HepG2 (cell line): Measurements from ENCODE around the gene LGALS4. TPM values are rescaled to one million over a fixed set of nuclear protein-coding genes. Genes with fewer than 3 reads are reported as not detected.

Experiments
- ATAC-seq: fragments of 200-7000 bp; cut with Tn5 transposase; 3 replicates; pipeline ENCODE4 v1.9.1; 2020; ENCODE audit warnings: mild to moderate bottlenecking, moderate library complexity
- BruUV-seq: library from RNA; stranded (reverse); fragments of 400-500 nt; replicated peaks from 2 replicates; lab custom pipeline; 2021; lab: Mats Ljungman, UMichigan
- CTCF ChIA-PET: fragments of 300-600 bp; formaldehyde crosslinking; extraction: SDS; loops from one replicate; lab custom pipeline; 2021; ENCODE audit warnings: low total read pairs, inconsistent platforms, low intra/inter-chr PET ratio; lab: Yijun Ruan, JAX
- POLR2A ChIA-PET: fragments of 350-600 bp; sonication (Branson Sonifier 250); formaldehyde crosslinking; loops from one replicate; lab custom pipeline; 2020; ENCODE audit warnings: antibody characterized with exemption, inconsistent platforms; lab: Yijun Ruan, JAX
- DNase-seq: peaks from one replicate; pipeline ENCODE4 v3.0.0-alpha.2; 2015; ENCODE audit warnings: low spot score
- FAIRE-seq: peaks from 3 replicates; lab custom pipeline; 2011; peaks lifted over from hg19 to GRCh38; lab: Jason Lieb, UNC
- H2AFZ ChIP-seq: one replicate; pipeline ENCODE4 v1.6.1; 2011; ENCODE audit warnings: low read length, inconsistent platforms
- H3K27ac ChIP-seq: fragments of 300-600 bp; 3 replicates; pipeline ENCODE4 v1.8.0; 2011; ENCODE audit warnings: mixed run types, mild to moderate bottlenecking, mixed read lengths, low read length, inconsistent platforms; ENCODE audit not compliant: insufficient read depth; ENCODE audit errors: extremely low read length
- H3K27me3 ChIP-seq, 2 experiments: fragments of 200-600 bp in 1 of 2; 2 replicates in 1 of 2; 3 replicates in 1 of 2; pipeline versions ENCODE4 v1.6.0 to v1.8.0; 2011; ENCODE audit warnings: low read length in 2 of 2, mild to moderate bottlenecking in 2 of 2, moderate library complexity in 2 of 2, inconsistent platforms in 1 of 2; ENCODE audit not compliant: insufficient read depth in 2 of 2, control insufficient read depth in 1 of 2
- H3K36me3 ChIP-seq, 2 experiments: fragments of 200-600 bp in 1 of 2; replicated peaks in 1 of 2; 2 replicates in 1 of 2; 3 replicates in 1 of 2; pipeline versions ENCODE4 v1.5.1 to v1.8.0; 2011; ENCODE audit warnings: low read length in 2 of 2, inconsistent platforms in 1 of 2; ENCODE audit not compliant: insufficient read depth in 2 of 2, control insufficient read depth in 1 of 2
- H3K4me1 ChIP-seq: 2 replicates; pipeline ENCODE4 v1.5.1; 2012; ENCODE audit warnings: low read length, inconsistent platforms; ENCODE audit not compliant: insufficient read depth
- H3K4me2 ChIP-seq: 2 replicates; pipeline ENCODE4 v1.6.0; 2011; ENCODE audit warnings: low read depth, low read length, inconsistent platforms
- H3K4me3 ChIP-seq, 3 experiments: fragments of 200-600 bp in 1 of 3; sonication (generic), shearing (Covaris generic) in 1 of 3; replicated peaks in 1 of 3; 2 replicates each; pipeline ENCODE4 v1.5.1; 2011 to 2016; ENCODE audit warnings: low read length in 3 of 3, inconsistent platforms in 2 of 3, low read depth in 2 of 3, mild to moderate bottlenecking in 2 of 3, control low read depth in 1 of 3, mixed read lengths in 1 of 3; ENCODE audit not compliant: insufficient read depth in 1 of 3
- H3K79me2 ChIP-seq: one replicate; pipeline ENCODE4 v1.6.1; 2011; ENCODE audit warnings: low read length, inconsistent platforms; ENCODE audit not compliant: insufficient read depth
- H3K9ac ChIP-seq: 2 replicates; pipeline ENCODE4 v1.6.0; 2011; ENCODE audit warnings: mild to moderate bottlenecking, low read depth, low read length, inconsistent platforms; ENCODE audit not compliant: insufficient read depth
- H3K9me3 ChIP-seq: 2 replicates; pipeline ENCODE4 v1.5.1; 2012; ENCODE audit warnings: mild to moderate bottlenecking, low read length
- H4K20me1 ChIP-seq: 2 replicates; pipeline ENCODE4 v1.6.0; 2011; ENCODE audit warnings: inconsistent platforms, mild to moderate bottlenecking, low read length, moderate library complexity; ENCODE audit not compliant: insufficient read depth
- AGO2 ChIP-seq: fragments of 200-400 bp; formaldehyde crosslinking; optimal IDR thresholded peaks from 2 replicates; pipeline ENCODE3; 2017; ENCODE audit warnings: mild to moderate bottlenecking, low read depth, low read length, moderate library complexity
- IRX3 ChIP-seq: sonication (generic); formaldehyde crosslinking; IDR thresholded peaks from 2 replicates; pipeline ENCODE4 v1.8.1; 2023; ENCODE audit warnings: mild to moderate bottlenecking, low read depth, missing genetic modification reagents, borderline replicate concordance
- KDM3A ChIP-seq: IDR thresholded peaks from 2 replicates; pipeline ENCODE4 v1.6.1; 2018; ENCODE audit warnings: low read depth, missing compliant biosample characterization
- NCOA5 ChIP-seq: sonication (generic); formaldehyde crosslinking; IDR thresholded peaks from 2 replicates; pipeline ENCODE4 v1.4.0; 2020; ENCODE audit warnings: missing genetic modification reagents
- NR2F1 ChIP-seq, 2 experiments: fragments of 450-650 bp in 1 of 2; formaldehyde crosslinking in 1 of 2; IDR thresholded peaks; 2 replicates each; pipeline versions ENCODE4 v1.5.0 to v1.6.1; 2016 to 2020; ENCODE audit warnings: mild to moderate bottlenecking in 1 of 2, missing compliant biosample characterization in 1 of 2, missing genetic modification reagents in 1 of 2, moderate library complexity in 1 of 2
- POLR2A ChIP-seq, 2 experiments: IDR thresholded peaks; 2 replicates each; pipeline ENCODE4 v1.6.1; 2011; ENCODE audit warnings: low read depth in 2 of 2, low read length in 2 of 2, mild to moderate bottlenecking in 1 of 2, moderate library complexity in 1 of 2; ENCODE audit not compliant: insufficient read depth in 1 of 2
- POLR2AphosphoS2 ChIP-seq: IDR thresholded peaks from 2 replicates; pipeline ENCODE4 v1.6.1; 2011; ENCODE audit warnings: low read depth, low read length, improper control_type of control experiment
- RBFOX2 ChIP-seq: fragments of 200-400 bp; formaldehyde crosslinking; IDR thresholded peaks from 2 replicates; pipeline ENCODE4 v1.6.1; 2017; ENCODE audit warnings: low read depth, mild to moderate bottlenecking, low read length
- TBX2 ChIP-seq: sonication (generic); formaldehyde crosslinking; IDR thresholded peaks from 2 replicates; pipeline ENCODE4 v1.5.0; 2020; ENCODE audit warnings: missing genetic modification reagents, mild to moderate bottlenecking, borderline replicate concordance
- ZNF10 ChIP-seq: sonication (generic); formaldehyde crosslinking; IDR thresholded peaks from 2 replicates; pipeline ENCODE4 v1.4.0; 2020; ENCODE audit warnings: mild to moderate bottlenecking, low read depth, missing genetic modification reagents, borderline replicate concordance
- ZNF337 ChIP-seq: sonication (generic); formaldehyde crosslinking; IDR thresholded peaks from 2 replicates; pipeline ENCODE4 v1.5.1; 2020; ENCODE audit warnings: missing genetic modification reagents, low read depth, mild to moderate bottlenecking, borderline replicate concordance
- WGBS: methylation state at CpG from one replicate; pipeline ENCODE4 v1.1.6; 2017; ENCODE audit warnings: low lambda C conversion rate; 5-methylcytosine and 5-hydroxymethylcytosine counted together
- in situ Hi-C: cut with HindIII; loops from 2 replicates; pipeline ENCODE4 v1.10.0; 2017; ENCODE audit warnings: low pct_unique_long_range_greater_than_20kb; ENCODE audit not compliant: extremely low pct_ligation_motif_present
- intact Hi-C: fragments of 100-400 bp; cut with micrococcal nuclease; formaldehyde crosslinking; loops from one replicate; pipeline ENCODE4 v1.10.0; 2022; ENCODE audit not compliant: unreplicated experiment
- polyA plus RNA-seq, 8 experiments: library from polyadenylated mRNA; depleted of rRNA in 3 of 8; stranded (reverse) in 7 of 8; unstranded in 1 of 8; fragments of >200 nt; fragmentation: Illumina TruSeq in 4 of 8; extraction: Trizol in 4 of 8; gene quantifications; 2 replicates each; pipeline versions ENCODE4 v1.2.1 to v1.2.3, GENCODE V29; 2011 to 2016; ENCODE audit warnings: low read depth in 4 of 8, missing spikeins in 1 of 8, mixed read lengths in 1 of 8; ENCODE audit not compliant: insufficient read depth in 1 of 8
- total RNA-seq, 5 experiments: library from RNA; depleted of rRNA; stranded (reverse); fragments of >200 nt; fragmentation: Illumina TruSeq; extraction: Trizol; gene quantifications; 2 replicates each; pipeline ENCODE4 v1.2.3, GENCODE V29; 2016; ENCODE audit warnings: low read depth in 1 of 5
- TF ChIP-seq, protein P1 (sequence below): sonication (generic); formaldehyde crosslinking; IDR thresholded peaks from 2 replicates; pipeline ENCODE4 v1.4.0; 2020; ENCODE audit warnings: missing genetic modification reagents
- TF ChIP-seq, protein P2 (sequence below): sonication (generic); formaldehyde crosslinking; IDR thresholded peaks from 2 replicates; pipeline ENCODE4 v1.8.0; 2022; ENCODE audit warnings: mild to moderate bottlenecking, missing genetic modification reagents

LGALS4 gene
- total and polyA plus RNA-seq, 2 of the 13 experiments (the other 11 are each of a cell fraction or from before 2014, with no cell fraction given): 0.24 to 0.71 TPM

DNA sequence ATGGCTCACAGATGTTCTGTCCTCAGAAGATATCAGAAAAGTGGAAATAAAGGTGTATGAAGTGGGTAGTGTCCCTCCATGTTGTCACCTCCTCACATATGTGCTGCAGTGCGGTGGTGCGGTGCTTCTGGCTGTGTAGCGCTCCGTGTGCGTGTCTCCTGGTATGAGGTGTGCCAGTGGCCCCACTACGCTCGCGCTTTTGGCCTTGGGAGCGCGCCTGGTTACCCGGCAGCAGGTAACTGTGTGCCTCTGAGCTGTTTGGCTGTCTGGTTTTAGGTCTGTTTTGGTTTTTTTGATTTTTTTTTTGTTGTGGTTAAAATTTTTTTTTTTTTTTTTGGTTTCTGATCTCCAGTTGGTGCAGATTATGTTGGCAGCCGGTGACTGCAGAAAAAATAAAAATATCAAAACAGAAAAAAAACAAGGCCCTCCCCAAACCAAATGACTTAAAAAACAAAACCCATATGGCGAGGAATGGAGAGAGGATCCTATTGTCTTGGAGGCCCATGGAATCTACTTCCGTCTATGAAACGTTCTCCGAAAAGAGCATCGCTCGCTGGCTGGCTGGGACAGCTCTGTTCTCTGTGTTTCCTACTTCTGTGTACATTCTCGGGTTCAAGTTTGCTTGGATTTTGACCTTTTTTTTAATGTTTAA, 29.2 kb upstream of the LGALS4 start:
- 96% methylated on average over 19 of the region's 19 CpGs for WGBS
- Histone ChIP-seq H3K36me3 (peaks cover 56 to 99% of the 10 kb centered on the region in 2 experiments), H3K9ac (no peak overlapping the region), H2AFZ (no peak overlapping the region), H3K9me3 (no peaks in the 10 kb centered on the region), H3K79me2 (peaks cover 45% of the 10 kb centered on the region)
- in situ Hi-C loops (no loop called here), intact Hi-C loops (no loop called here)
- DNase-seq: no peak
- TF ChIP-seq NR2F1 (CRISPR knock-in tag; IDR thresholded peaks at IDR 0.05) (no peak), POLR2A (IDR thresholded peaks at IDR 0.05; ENCODE audit: insufficient read depth in 1 of 2, low read depth in 2 of 2, low read length in 2 of 2) (peak; percentile 3 to 55; a peak in 2 of 4 replicates), IRX3 (CRISPR knock-in tag) (no peak), ZNF337 (CRISPR knock-in tag) (no peak), KDM3A (CRISPR knock-in tag) (no peak), RBFOX2 (peak; percentile 66), AGO2 (peak; percentile 78), TBX2 (CRISPR knock-in tag) (no peak), ZNF10 (CRISPR knock-in tag) (no peak), NCOA5 (CRISPR knock-in tag) (no peak), POLR2AphosphoS2 (peak; percentile 57; the same call in 1 of the 2 replicates)
- TF ChIP-seq, protein P1, sequence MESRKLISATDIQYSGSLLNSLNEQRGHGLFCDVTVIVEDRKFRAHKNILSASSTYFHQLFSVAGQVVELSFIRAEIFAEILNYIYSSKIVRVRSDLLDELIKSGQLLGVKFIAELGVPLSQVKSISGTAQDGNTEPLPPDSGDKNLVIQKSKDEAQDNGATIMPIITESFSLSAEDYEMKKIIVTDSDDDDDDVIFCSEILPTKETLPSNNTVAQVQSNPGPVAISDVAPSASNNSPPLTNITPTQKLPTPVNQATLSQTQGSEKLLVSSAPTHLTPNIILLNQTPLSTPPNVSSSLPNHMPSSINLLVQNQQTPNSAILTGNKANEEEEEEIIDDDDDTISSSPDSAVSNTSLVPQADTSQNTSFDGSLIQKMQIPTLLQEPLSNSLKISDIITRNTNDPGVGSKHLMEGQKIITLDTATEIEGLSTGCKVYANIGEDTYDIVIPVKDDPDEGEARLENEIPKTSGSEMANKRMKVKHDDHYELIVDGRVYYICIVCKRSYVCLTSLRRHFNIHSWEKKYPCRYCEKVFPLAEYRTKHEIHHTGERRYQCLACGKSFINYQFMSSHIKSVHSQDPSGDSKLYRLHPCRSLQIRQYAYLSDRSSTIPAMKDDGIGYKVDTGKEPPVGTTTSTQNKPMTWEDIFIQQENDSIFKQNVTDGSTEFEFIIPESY (CRISPR knock-in tag): peak; percentile 33; the same call in 1 of the 2 replicates
- TF ChIP-seq, protein P2, sequence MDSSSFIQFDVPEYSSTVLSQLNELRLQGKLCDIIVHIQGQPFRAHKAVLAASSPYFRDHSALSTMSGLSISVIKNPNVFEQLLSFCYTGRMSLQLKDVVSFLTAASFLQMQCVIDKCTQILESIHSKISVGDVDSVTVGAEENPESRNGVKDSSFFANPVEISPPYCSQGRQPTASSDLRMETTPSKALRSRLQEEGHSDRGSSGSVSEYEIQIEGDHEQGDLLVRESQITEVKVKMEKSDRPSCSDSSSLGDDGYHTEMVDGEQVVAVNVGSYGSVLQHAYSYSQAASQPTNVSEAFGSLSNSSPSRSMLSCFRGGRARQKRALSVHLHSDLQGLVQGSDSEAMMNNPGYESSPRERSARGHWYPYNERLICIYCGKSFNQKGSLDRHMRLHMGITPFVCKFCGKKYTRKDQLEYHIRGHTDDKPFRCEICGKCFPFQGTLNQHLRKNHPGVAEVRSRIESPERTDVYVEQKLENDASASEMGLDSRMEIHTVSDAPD: no peak
- TF ChIP-seq, all 625 proteins: peak for 5
- no peak overlapping the region for H3K4me3 ChIP-seq
- POLR2A ChIA-PET: interaction anchor here (1.4 to 1.7 kb wide), 2 partner anchors 10 kb away, joined by 4 to 16 read pairs; partner anchors contain the start of gene ECH1
- no peak for FAIRE-seq
- no peak for ATAC-seq
- BruUV-seq: TSS peak; percentile 5
- H3K4me2 ChIP-seq: no peak overlapping the region
- peaks cover 98% of the 10 kb centered on the region for H3K4me1 ChIP-seq
- no peaks in the 10 kb centered on the region for H3K27me3 ChIP-seq
- peaks cover 49% of the 10 kb centered on the region for H4K20me1 ChIP-seq
- peak overlapping the region; percentile 14 for H3K27ac ChIP-seq
- CTCF ChIA-PET: no interaction called here
